Measurements from ENCODE around the gene TFEB.

The TFEB gene

GRCh38 chr6:41648070-41648585 is 87.3 kb downstream of the TFEB start:
- Histone ChIP-seq H3K27me3 (ENCODE audit: control insufficient read depth, low read length) (peaks cover 6% of the 10 kb centered on the region; the same call in 1 of the 2 replicates), H3K9me2 (replicated peaks; ENCODE audit: control insufficient read depth, low read length) (no peaks in the 10 kb centered on the region), H3K36me3 (ENCODE audit: control insufficient read depth, low read length) (no peaks in the 10 kb centered on the region), H3F3A (ENCODE audit: control insufficient read depth, insufficient read depth) (no peaks in the 10 kb centered on the region), H3K4me2 (ENCODE audit: low read length) (no peak overlapping the region), H3K4me1 (ENCODE audit: control insufficient read depth, low read length) (no peaks in the 10 kb centered on the region), H4K20me1 (ENCODE audit: control insufficient read depth, insufficient read depth, low read depth, low read length) (no peaks in the 10 kb centered on the region), H3K4me3 (ENCODE audit: low read length) (no peak overlapping the region), H3K27ac (ENCODE audit: low read depth, low read length) (no peak overlapping the region), H3K9me3 (ENCODE audit: control insufficient read depth, insufficient read depth, low read length) (no peaks in the 10 kb centered on the region), H3K79me2 (ENCODE audit: control insufficient read depth, low read length) (no peaks in the 10 kb centered on the region)
- TF ChIP-seq CTCF (IDR thresholded peaks at IDR 0.05; ENCODE audit: low read depth, low read length, poor library complexity, severe bottlenecking), result no peak
- no peak for TF ChIP-seq EZH2phosphoT487 (IDR thresholded peaks at IDR 0.05; ENCODE audit: borderline replicate concordance, low read length)

- no peaks in the 10 kb centered on the region for H3K36me3 ChIP-seq (ENCODE audit: control insufficient read depth, low read length)
- no peaks in the 10 kb centered on the region for H3K4me1 ChIP-seq (ENCODE audit: control insufficient read depth, low read length)
- H3K79me2 ChIP-seq (ENCODE audit: control insufficient read depth, low read length), result no peaks in the 10 kb centered on the region
- TF ChIP-seq CTCF (IDR thresholded peaks at IDR 0.05; ENCODE audit: low read depth, low read length, poor library complexity, severe bottlenecking), result no peak
- TF ChIP-seq EZH2phosphoT487 (IDR thresholded peaks at IDR 0.05; ENCODE audit: borderline replicate concordance, low read length), result no peak
- no peaks in the 10 kb centered on the region for H3K9me3 ChIP-seq (ENCODE audit: control insufficient read depth, insufficient read depth, low read length)
- peaks cover 11% of the 10 kb centered on the region; the same call in 1 of the 2 replicates for H3K27me3 ChIP-seq (ENCODE audit: control insufficient read depth, low read length)
- H3K4me2 ChIP-seq (ENCODE audit: low read length), result no peak overlapping the region
- H4K20me1 ChIP-seq (ENCODE audit: control insufficient read depth, insufficient read depth, low read depth, low read length), result no peaks in the 10 kb centered on the region
- no peak overlapping the region for H3K27ac ChIP-seq (ENCODE audit: low read depth, low read length)
- H3K4me3 ChIP-seq (ENCODE audit: low read length), result no peak overlapping the region
- no peaks in the 10 kb centered on the region for H3K9me2 ChIP-seq (replicated peaks; ENCODE audit: control insufficient read depth, low read length)
- no peaks in the 10 kb centered on the region for H3F3A ChIP-seq (ENCODE audit: control insufficient read depth, insufficient read depth)
Observed at GRCh38 chr6:41647061-41647511, 88.3 kb downstream of the TFEB start.

GRCh38 chr6:41646026-41646795 is 89.2 kb downstream of the TFEB start:
- no peak overlapping the region for H3K4me3 ChIP-seq (ENCODE audit: low read length)
- H4K20me1 ChIP-seq (ENCODE audit: control insufficient read depth, insufficient read depth, low read depth, low read length), result no peaks in the 10 kb centered on the region
- H3K9me2 ChIP-seq (replicated peaks; ENCODE audit: control insufficient read depth, low read length), result no peaks in the 10 kb centered on the region
- H3K36me3 ChIP-seq (ENCODE audit: control insufficient read depth, low read length), result no peaks in the 10 kb centered on the region
- H3K4me1 ChIP-seq (ENCODE audit: control insufficient read depth, low read length), result no peaks in the 10 kb centered on the region
- H3F3A ChIP-seq (ENCODE audit: control insufficient read depth, insufficient read depth), result no peaks in the 10 kb centered on the region
- H3K27me3 ChIP-seq (ENCODE audit: control insufficient read depth, low read length), result peaks cover 15% of the 10 kb centered on the region
- TF ChIP-seq CTCF (IDR thresholded peaks at IDR 0.05; ENCODE audit: low read depth, low read length, poor library complexity, severe bottlenecking), result no peak
- no peak for TF ChIP-seq EZH2phosphoT487 (IDR thresholded peaks at IDR 0.05; ENCODE audit: borderline replicate concordance, low read length)
- H3K27ac ChIP-seq (ENCODE audit: low read depth, low read length), result no peak overlapping the region
- no peaks in the 10 kb centered on the region for H3K9me3 ChIP-seq (ENCODE audit: control insufficient read depth, insufficient read depth, low read length)
- no peak overlapping the region for H3K4me2 ChIP-seq (ENCODE audit: low read length)
- H3K79me2 ChIP-seq (ENCODE audit: control insufficient read depth, low read length), result no peaks in the 10 kb centered on the region

Measured in DOHH2 (cell line).